GM12878 (cell line): Measurements from ENCODE around the gene PEX6.

ENCODE experiments used
- ATF2 ChIP-seq: IDR thresholded peaks from 2 replicates; pipeline ENCODE4 v1.6.1; 2012; ENCODE audit warnings: low read length, inconsistent platforms
- BHLHE40 ChIP-seq, 2 experiments: fragments of 450-650 bp in 1 of 2; IDR thresholded peaks; 2 replicates each; pipeline ENCODE4 v1.6.1; 2011 to 2017; ENCODE audit warnings: low read depth in 2 of 2, borderline replicate concordance in 1 of 2, improper control_type of control experiment in 1 of 2, low read length in 1 of 2, mild to moderate bottlenecking in 1 of 2
- CEBPZ ChIP-seq: fragments of 150-350 bp; IDR thresholded peaks from 2 replicates; pipeline ENCODE4 v1.6.1; 2016; ENCODE audit warnings: low read depth, low read length
- EED ChIP-seq: sonication (generic); IDR thresholded peaks from 2 replicates; pipeline ENCODE4 v1.6.1; 2016; ENCODE audit warnings: antibody characterized with exemption, low read depth
- POLR2A ChIP-seq: IDR thresholded peaks from 2 replicates; pipeline ENCODE4 v1.6.1; 2011; ENCODE audit warnings: low read depth, mild to moderate bottlenecking, low read length
- RFX5 ChIP-seq: IDR thresholded peaks from 2 replicates; pipeline ENCODE4 v1.6.1; 2011; ENCODE audit warnings: low read depth, low read length, improper control_type of control experiment
- SMC3 ChIP-seq: IDR thresholded peaks from 2 replicates; pipeline ENCODE4 v1.6.1; 2011; ENCODE audit warnings: low read length, improper control_type of control experiment, borderline replicate concordance
- TAF1 ChIP-seq: IDR thresholded peaks from 2 replicates; pipeline ENCODE4 v1.6.1; 2011; ENCODE audit warnings: mild to moderate bottlenecking, low read depth, low read length, borderline replicate concordance
- USF2 ChIP-seq: IDR thresholded peaks from 2 replicates; pipeline ENCODE4 v1.6.1; 2011; ENCODE audit warnings: low read depth, low read length, improper control_type of control experiment, borderline replicate concordance
- TF ChIP-seq, protein P1 (sequence below), 3 experiments: IDR thresholded peaks in 2 of 3; conservative IDR thresholded peaks in 1 of 3; 2 replicates each; pipeline ENCODE4 v1.5.1; 2011; ENCODE audit warnings: low read depth in 3 of 3, low read length in 3 of 3, mild to moderate bottlenecking in 3 of 3, control low read depth in 2 of 3, moderate library complexity in 2 of 3, inconsistent platforms in 1 of 3, mixed read lengths in 1 of 3; ENCODE audit not compliant: control insufficient read depth in 2 of 3, insufficient read depth in 1 of 3; ENCODE audit errors: extremely low read depth in 1 of 3
- TF ChIP-seq, protein P2 (sequence below): IDR thresholded peaks from 2 replicates; pipeline ENCODE4 v1.6.1; 2011; ENCODE audit warnings: mild to moderate bottlenecking, low read depth, low read length, moderate library complexity; ENCODE audit not compliant: insufficient replicate concordance
- TF ChIP-seq, protein P3 (sequence below): fragments of 450-650 bp; IDR thresholded peaks from 2 replicates; pipeline ENCODE4 v1.6.1; 2017; ENCODE audit warnings: mild to moderate bottlenecking, moderate library complexity

GRCh38 chr6:42984924-42985475 lies 6.0 kb upstream of the PEX6 start:
- TF ChIP-seq BHLHE40 (IDR thresholded peaks at IDR 0.05; ENCODE audit: borderline replicate concordance in 1 of 2, low read depth in 2 of 2, low read length in 1 of 2): no peak
- no peak for TF ChIP-seq USF2
- TF ChIP-seq, protein P1, sequence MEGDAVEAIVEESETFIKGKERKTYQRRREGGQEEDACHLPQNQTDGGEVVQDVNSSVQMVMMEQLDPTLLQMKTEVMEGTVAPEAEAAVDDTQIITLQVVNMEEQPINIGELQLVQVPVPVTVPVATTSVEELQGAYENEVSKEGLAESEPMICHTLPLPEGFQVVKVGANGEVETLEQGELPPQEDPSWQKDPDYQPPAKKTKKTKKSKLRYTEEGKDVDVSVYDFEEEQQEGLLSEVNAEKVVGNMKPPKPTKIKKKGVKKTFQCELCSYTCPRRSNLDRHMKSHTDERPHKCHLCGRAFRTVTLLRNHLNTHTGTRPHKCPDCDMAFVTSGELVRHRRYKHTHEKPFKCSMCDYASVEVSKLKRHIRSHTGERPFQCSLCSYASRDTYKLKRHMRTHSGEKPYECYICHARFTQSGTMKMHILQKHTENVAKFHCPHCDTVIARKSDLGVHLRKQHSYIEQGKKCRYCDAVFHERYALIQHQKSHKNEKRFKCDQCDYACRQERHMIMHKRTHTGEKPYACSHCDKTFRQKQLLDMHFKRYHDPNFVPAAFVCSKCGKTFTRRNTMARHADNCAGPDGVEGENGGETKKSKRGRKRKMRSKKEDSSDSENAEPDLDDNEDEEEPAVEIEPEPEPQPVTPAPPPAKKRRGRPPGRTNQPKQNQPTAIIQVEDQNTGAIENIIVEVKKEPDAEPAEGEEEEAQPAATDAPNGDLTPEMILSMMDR (IDR thresholded peaks at IDR 0.05 in 2 of 3, conservative IDR thresholded peaks at IDR 0.05 in 1 of 3; ENCODE audit: control insufficient read depth in 2 of 3, extremely low read depth in 1 of 3, insufficient read depth in 1 of 3, low read depth in 3 of 3, low read length in 3 of 3): no peak
- TF ChIP-seq POLR2A: no peak
- TF ChIP-seq, protein P2, sequence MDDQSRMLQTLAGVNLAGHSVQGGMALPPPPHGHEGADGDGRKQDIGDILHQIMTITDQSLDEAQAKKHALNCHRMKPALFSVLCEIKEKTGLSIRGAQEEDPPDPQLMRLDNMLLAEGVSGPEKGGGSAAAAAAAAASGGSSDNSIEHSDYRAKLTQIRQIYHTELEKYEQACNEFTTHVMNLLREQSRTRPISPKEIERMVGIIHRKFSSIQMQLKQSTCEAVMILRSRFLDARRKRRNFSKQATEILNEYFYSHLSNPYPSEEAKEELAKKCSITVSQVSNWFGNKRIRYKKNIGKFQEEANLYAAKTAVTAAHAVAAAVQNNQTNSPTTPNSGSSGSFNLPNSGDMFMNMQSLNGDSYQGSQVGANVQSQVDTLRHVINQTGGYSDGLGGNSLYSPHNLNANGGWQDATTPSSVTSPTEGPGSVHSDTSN: no peak
- TF ChIP-seq SMC3: no peak
- no peak for TF ChIP-seq EED
- no peak for TF ChIP-seq CEBPZ
- no peak for TF ChIP-seq ATF2
- no peak for TF ChIP-seq RFX5
- TF ChIP-seq, protein P3, sequence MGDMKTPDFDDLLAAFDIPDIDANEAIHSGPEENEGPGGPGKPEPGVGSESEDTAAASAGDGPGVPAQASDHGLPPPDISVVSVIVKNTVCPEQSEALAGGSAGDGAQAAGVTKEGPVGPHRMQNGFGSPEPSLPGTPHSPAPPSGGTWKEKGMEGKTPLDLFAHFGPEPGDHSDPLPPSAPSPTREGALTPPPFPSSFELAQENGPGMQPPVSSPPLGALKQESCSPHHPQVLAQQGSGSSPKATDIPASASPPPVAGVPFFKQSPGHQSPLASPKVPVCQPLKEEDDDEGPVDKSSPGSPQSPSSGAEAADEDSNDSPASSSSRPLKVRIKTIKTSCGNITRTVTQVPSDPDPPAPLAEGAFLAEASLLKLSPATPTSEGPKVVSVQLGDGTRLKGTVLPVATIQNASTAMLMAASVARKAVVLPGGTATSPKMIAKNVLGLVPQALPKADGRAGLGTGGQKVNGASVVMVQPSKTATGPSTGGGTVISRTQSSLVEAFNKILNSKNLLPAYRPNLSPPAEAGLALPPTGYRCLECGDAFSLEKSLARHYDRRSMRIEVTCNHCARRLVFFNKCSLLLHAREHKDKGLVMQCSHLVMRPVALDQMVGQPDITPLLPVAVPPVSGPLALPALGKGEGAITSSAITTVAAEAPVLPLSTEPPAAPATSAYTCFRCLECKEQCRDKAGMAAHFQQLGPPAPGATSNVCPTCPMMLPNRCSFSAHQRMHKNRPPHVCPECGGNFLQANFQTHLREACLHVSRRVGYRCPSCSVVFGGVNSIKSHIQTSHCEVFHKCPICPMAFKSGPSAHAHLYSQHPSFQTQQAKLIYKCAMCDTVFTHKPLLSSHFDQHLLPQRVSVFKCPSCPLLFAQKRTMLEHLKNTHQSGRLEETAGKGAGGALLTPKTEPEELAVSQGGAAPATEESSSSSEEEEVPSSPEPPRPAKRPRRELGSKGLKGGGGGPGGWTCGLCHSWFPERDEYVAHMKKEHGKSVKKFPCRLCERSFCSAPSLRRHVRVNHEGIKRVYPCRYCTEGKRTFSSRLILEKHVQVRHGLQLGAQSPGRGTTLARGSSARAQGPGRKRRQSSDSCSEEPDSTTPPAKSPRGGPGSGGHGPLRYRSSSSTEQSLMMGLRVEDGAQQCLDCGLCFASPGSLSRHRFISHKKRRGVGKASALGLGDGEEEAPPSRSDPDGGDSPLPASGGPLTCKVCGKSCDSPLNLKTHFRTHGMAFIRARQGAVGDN: no peak
- TF ChIP-seq TAF1: no peak
